HG03175 (cell line): Measurements from ENCODE around the gene OR52K2.
"Not testable (repeated sequence)": the region's sequence is repeated elsewhere in the genome, so short reads cannot be mapped to it uniquely, and the experiment has no call there.

ENCODE experiments used
- ATAC-seq: cut with Tn5 transposase; IDR thresholded peaks from one replicate; pipeline ENCODE4 v1.9.1; 2021; ENCODE audit warnings: mild to moderate bottlenecking, moderate library complexity; ENCODE audit not compliant: unreplicated experiment

OR52K2 gene

GRCh38 chr11:4448995-4449394, at the start of gene OR52K2:
TSS of gene OR52K2 (plus strand) at chr11:4449295. CDS start at chr11:4449340, 45 bp downstream.
- ATAC-seq: no peak

DNA sequence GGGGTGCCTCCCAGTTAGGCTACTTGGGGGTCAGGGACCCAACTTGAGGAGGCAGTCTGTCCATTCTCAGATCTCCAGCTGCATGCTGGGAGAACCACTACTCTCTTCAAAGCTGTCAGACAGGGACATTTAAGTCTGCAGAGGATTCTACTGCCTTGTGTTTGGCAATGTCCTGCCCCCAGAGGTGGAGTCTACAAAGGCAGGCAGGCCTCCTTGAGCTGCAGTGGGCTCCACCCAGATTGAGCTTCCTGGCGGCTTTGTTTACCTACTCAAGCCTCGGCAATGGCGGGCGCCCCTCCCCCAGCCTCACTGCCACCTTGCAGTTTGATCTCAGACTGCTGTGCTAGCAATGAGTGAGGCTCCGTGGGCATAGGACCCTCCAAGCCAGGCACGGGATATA, 42.9 kb upstream of the OR52K2 start:
- ATAC-seq: not testable (repeated sequence)

DNA sequence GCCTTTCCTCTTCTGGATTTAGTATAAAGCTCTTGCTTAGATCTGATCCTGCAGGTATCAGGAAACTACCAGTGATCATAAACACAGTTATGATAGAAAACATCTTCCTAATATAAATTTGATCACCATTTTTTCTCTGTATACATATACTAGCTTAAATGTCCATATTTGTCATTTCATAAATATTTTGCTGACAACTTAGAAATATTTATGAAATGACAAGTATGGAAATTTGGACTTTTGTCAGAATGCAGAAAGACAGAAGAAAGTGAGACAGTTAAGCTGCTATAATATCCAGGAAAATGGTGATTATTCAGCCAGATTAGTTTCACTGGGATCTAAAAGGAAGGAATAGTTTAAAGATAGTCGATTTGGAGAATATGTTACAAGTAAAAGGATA, 32.8 kb upstream of the OR52K2 start:
- no peak for ATAC-seq

DNA sequence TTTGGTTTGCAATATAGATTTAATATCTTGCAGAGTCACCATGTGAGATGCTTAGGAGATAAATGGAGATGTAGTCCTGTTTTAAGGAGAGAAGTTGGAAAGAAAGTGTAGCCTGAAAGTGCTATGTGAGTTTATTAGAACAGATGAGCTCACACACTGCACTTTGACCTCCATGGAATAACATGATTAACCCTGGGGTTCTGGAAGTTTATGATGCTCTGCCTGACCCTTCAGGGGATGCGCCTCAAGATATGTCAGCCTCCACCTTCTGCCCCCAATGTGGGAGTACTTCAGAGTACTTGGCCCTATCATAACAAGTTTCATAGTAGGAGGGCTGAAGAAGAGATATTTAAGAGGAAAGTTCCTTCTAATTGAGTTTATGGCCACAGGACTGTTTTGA, 32.3 kb upstream of the OR52K2 start:
- no peak for ATAC-seq

DNA sequence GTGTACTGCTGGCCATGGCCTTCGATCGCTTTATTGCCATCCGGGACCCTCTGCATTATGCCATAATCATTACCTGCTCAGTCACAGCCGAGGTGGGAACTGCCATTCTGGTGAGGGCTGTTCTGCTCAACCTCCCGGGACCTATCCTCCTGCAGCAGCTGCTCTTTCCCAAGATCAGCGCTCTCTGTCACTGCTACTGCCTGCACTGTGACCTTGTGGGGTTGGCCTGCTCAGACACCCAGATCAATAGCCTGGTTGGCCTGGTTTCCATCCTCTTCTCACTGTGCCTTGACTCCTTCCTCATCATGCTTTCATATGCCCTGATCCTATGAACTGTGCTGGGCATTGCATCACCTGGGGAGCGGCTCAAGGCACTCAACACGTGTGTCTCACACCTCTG, 30.7 kb upstream of the OR52K2 start:
- ATAC-seq: no peak

- ATAC-seq: no peak
These were observed 19.0 kb upstream of the OR52K2 start for GRCh38 chr11:4430051-4430450.

DNA sequence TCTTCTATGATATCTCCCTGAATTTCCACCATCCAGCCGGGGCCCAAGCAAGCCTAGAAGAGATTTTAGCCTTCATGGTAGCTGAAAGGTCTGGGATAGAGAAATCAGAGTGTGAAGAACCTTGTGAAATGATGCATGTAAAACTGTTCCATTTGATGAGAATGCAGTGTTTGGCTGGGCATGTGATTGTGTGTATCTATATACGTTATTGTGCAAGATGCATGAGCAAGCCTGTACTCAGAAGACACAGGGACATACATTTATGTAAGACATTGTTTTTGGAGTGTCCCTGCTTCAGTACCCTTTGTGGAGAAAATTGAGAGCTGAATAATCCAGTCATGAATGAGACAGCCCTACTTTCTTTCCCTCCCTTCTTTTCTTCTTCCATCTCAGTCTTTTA, 15.2 kb upstream of the OR52K2 start:
- ATAC-seq: no peak

DNA sequence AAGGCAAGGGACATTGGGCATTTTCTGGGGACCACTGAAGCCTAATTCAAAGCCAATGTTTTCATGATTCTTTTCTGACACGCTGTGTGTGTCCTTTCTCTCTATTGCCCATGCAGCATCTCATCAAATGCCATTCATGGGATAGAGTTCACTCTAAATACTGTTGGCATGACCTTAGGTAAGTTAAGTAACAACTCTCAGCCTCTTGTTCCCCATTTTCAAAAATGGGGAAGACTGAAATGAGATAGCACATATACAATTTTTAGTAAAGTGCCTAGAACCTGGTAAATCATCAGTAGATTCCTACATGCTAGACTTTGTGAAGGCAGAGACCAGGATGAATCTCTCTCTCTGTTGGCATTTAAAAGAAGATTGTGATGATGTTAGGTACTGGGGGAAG, 12.7 kb upstream of the OR52K2 start:
- ATAC-seq: no peak

DNA sequence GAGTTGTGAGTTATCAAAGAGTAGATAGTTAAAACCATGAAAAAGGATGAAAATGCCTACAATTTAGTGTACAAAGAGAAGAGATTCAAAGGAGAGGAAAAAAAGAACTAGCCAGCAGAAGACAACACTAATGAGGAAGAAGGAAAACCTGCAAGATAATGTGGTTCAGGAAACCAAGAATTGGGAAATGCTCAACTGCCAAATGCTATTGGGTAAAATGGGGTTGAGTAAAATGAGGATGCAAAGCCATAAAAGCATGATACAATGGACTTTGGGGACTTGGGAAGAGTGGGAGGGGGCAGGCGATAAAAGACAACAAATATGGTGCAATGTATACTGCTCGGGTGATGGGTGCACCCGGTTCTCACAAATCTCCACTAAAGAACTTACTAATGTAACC, 7.6 kb upstream of the OR52K2 start:
- no peak for ATAC-seq

- no peak for ATAC-seq
These were observed 5.7 kb upstream of the OR52K2 start for GRCh38 chr11:4443232-4443891.

DNA sequence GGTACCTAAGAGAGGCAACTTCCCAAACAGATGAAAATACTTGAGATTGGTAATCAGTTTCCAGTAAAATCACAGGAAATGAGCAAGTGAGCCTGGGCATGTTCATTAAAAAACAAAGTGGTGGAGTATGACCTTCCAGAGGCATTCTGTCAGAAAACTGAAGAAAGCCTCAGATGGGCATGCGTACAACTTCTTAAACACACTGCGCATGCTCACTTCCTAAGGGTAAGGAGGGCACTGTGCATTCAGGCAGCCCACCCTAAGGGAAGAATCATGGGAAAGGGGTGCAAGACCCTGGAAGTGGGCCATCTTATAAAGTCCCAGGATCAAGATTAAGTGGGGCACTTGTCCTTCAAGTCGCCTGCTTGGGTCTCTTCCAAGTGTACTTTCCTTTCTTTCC, 4.0 kb downstream of the OR52K2 start:
- no peak for ATAC-seq

DNA sequence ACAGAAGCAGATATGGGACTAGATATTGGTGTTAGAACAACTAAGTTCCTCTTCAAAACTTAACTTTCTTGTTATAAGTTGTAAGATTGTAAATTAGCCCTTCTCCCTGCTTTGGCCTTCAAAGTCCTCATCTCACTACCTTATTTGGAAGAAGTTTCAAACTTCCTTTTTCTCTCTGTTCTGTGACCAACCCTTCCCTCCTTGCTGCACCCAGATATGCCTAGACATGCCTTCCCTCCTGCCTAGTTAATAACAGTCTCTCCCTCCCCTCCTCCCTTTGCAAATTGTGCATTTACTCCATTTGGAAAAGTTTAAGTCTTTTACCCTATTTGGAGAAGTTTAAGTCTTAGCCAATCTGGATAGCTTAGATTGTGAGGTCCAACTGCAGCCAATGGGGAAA, 4.9 kb downstream of the OR52K2 start:
- no peak for ATAC-seq

- ATAC-seq: no peak
These were observed 6.3 kb downstream of the OR52K2 start for GRCh38 chr11:4455419-4455818.

- ATAC-seq: peak; percentile 90
These were observed 10.4 kb downstream of the OR52K2 start for GRCh38 chr11:4459500-4459899.

DNA sequence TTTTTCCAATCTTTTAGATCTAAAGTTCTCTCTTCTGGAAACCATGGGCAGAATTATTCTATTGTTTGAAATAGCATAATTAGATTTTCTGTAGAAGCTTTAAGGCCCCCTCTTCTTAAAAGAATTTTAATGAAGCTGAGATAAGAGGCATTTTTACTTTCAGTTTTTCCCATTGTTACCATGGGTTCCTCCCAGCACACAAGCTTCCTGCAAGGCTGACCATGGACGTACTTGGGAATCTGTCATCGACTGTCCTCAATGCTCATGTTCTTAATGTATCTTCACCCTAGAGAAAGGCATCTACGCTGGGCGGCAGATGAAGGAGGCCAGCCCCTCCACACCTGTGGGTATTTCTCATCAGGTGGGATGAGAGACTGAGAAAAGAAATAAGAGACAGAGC, 11.1 kb downstream of the OR52K2 start:
- no peak for ATAC-seq

DNA sequence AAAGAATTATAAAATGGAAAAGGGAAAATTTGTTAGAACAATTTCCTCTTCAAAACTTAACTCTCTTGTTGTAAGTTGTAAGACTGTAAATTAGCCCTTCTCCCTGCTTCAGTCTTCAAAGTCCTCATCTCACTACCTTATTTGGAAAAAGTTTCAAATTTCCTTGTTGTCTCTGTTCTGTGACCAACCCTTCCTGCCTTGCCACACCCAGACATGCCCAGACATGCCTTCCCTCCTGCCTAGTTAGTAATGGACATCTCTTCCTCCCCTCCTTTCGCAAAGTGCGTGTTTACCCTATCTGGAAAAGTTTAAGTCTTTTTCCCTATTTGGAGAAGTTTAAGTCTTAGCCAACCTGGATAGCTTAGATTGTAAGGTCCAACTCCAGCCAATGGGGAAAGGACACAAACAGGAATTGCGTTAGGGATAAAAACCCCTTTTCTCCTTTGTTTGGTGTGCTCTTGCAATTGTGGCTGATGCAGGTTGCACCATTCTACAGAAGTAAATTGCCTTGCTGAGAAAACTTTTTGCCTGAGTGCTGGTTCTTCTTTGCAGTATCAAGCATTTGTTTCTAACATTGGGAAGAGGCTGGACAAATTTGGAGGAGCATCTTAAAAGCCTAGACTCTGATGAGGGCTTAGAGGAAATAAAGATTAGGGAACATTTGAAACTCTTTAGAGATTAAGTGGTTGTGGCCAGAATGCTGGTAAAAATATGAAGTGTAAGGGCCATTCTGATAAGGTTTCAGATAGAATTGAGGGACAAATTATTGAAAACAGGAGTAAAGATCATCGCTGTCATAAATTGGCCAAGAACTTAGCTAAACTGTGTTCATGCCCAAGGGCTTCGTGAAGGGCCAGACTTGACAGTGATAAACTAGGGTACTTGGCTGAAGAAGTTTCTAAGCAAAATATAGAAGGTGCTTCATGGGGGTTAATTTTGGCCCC, 15.4 kb downstream of the OR52K2 start:
- no peak for ATAC-seq

DNA sequence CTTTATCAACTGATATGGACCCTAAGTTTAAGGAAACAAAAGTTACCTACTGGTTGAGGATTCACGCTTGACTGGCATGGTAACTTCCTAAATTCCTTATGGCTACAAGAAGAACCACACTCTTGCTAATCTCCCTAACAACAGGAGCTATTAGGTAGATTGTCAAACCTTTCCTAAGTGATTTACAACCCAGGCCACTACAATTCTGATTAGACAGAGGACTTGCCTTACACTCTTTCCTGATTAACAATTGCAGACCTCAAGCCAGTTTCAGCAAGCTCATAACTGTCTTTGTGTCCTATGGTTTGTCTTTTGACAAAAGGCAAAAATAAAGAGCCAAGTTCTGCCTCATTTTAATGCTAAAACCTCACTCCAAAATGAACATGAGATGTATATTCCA, 16.3 kb downstream of the OR52K2 start:
- ATAC-seq: no peak

- no peak for ATAC-seq
These were observed 17.2 kb downstream of the OR52K2 start for GRCh38 chr11:4466131-4466870.

GRCh38 chr11:4466871-4467442, 17.9 kb downstream of the OR52K2 start:
- peak; percentile 65 for ATAC-seq

- no peak for ATAC-seq
These were observed 18.9 kb downstream of the OR52K2 start for GRCh38 chr11:4467811-4468606.
